Gastrocnemius medialis (tissue), 4 donors: ENCODE measurements around the gene LENEP. TPM values are rescaled to one million over a fixed set of nuclear protein-coding genes. Genes with fewer than 3 reads are reported as not detected.
A peak's percentile ranks its signal among the peaks of the same experiment; 100 is the strongest.

Experiments
- ATAC-seq, 2 donors: fragments of 150-250 bp; one replicate each; pipeline ENCODE4 v1.9.1; 2016
- DNase-seq, 2 donors: peaks; one replicate each; pipeline ENCODE4 v3.0.0-alpha.2; 2019
- H3K27ac ChIP-seq, 4 donors: fragments of 200-600 bp; sonication (generic); 1 replicate in 1 of 4; 2 replicates in 3 of 4; pipeline ENCODE4 v1.5.1; 2016 to 2018; ENCODE audit warnings: mild to moderate bottlenecking in 2 of 4, moderate library complexity in 1 of 4
- H3K27me3 ChIP-seq, 3 donors: fragments of 200-600 bp; sonication (generic) in 2 of 3; 1 replicate in 1 of 3; 2 replicates in 2 of 3; pipeline versions ENCODE4 v1.5.1 to v1.6.0; 2016 to 2019; ENCODE audit warnings: mild to moderate bottlenecking in 1 of 3, moderate library complexity in 1 of 3
- H3K36me3 ChIP-seq, 2 donors: fragments of 200-600 bp; sonication (generic) in 1 of 2; one replicate each; pipeline ENCODE4 v1.5.1; 2017 to 2018
- H3K4me1 ChIP-seq, 2 donors: fragments of 200-600 bp; sonication (generic) in 1 of 2; one replicate each; pipeline ENCODE4 v1.5.1; 2016 to 2017; ENCODE audit warnings: mild to moderate bottlenecking in 2 of 2
- H3K4me3 ChIP-seq, 4 donors: fragments of 200-600 bp; sonication (generic) in 3 of 4; 1 replicate in 1 of 4; 2 replicates in 3 of 4; pipeline ENCODE4 v1.5.1; 2016 to 2019; ENCODE audit warnings: mild to moderate bottlenecking in 2 of 4
- H3K9me3 ChIP-seq, 3 donors: fragments of 200-600 bp; sonication (generic) in 2 of 3; 1 replicate in 1 of 3; 2 replicates in 2 of 3; pipeline ENCODE4 v1.5.1; 2016 to 2019
- POLR2A ChIP-seq, 2 donors: fragments of 450-650 bp; IDR thresholded peaks; one replicate each; pipeline ENCODE4 v1.6.1; 2017; ENCODE audit warnings: antibody characterized with exemption in 2 of 2, mild to moderate bottlenecking in 2 of 2, moderate library complexity in 2 of 2
- in situ Hi-C, 4 donors: fragments of 200-750 bp; cut with MboI; loops; one replicate each; pipeline versions ENCODE4 v1.15.0 to v1.8.0; 2017; ENCODE audit warnings: low sequenced_read_pairs in 4 of 4
- intact Hi-C: fragments of 100-400 bp; cut with DNase I; formaldehyde crosslinking; loops from one replicate; pipeline ENCODE4 v1.15.1; 2023; ENCODE audit warnings: low total_unique reads
- total RNA-seq, 4 donors: library from RNA; depleted of rRNA; stranded (reverse); fragments of >200 nt; gene quantifications; one replicate each; pipeline versions ENCODE4 v1.1.0 to v1.2.3, GENCODE V29; 2016
- TF ChIP-seq, protein P1 (sequence below), 5 experiments: fragments of 450-650 bp in 3 of 5; fragments of 200-600 bp in 2 of 5; sonication (generic) in 2 of 5; IDR thresholded peaks in 4 of 5; conservative IDR thresholded peaks in 1 of 5; 1 replicate in 4 of 5; 2 replicates in 1 of 5; pipeline ENCODE4 v1.5.1; 2016 to 2019; ENCODE audit warnings: antibody characterized with exemption in 5 of 5, mild to moderate bottlenecking in 3 of 5, moderate library complexity in 3 of 5

LENEP gene
- total RNA-seq, 4 donors from 2014 or later: not detected

DNA sequence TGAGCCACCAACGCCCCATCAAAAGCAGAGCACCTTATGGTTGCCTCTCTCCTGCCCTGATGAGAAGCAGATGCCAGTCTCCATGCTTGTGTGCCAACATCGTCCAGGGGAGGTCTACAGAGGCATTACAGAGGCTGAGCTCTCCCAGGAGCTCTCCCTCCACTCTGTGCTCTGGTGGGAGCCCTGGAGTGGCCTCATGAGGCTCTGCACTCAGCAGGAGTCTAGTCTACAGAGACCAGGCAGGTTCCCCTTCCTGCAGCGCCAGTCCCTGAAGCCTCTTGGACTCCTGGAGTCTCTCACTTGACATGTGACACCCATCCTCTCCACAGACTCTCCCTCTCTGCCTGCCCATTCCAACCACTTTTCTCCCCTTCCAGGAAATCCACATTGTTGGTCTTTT lies 43.7 kb downstream of the LENEP start:
- in situ Hi-C loops: no loop called here
- ATAC-seq (no peak), DNase-seq (no peak)
- Histone ChIP-seq H3K36me3 (no peaks in the 10 kb centered on the region), H3K9me3 (no peaks in the 10 kb centered on the region), H3K27ac (no peak overlapping the region), H3K27me3 (no peaks in the 10 kb centered on the region), H3K4me3 (no peak overlapping the region), H3K4me1 (peaks cover 0 to 10% of the 10 kb centered on the region in 2 donors)
- no peak for TF ChIP-seq POLR2A (IDR thresholded peaks at IDR 0.05)
- TF ChIP-seq, protein P1, sequence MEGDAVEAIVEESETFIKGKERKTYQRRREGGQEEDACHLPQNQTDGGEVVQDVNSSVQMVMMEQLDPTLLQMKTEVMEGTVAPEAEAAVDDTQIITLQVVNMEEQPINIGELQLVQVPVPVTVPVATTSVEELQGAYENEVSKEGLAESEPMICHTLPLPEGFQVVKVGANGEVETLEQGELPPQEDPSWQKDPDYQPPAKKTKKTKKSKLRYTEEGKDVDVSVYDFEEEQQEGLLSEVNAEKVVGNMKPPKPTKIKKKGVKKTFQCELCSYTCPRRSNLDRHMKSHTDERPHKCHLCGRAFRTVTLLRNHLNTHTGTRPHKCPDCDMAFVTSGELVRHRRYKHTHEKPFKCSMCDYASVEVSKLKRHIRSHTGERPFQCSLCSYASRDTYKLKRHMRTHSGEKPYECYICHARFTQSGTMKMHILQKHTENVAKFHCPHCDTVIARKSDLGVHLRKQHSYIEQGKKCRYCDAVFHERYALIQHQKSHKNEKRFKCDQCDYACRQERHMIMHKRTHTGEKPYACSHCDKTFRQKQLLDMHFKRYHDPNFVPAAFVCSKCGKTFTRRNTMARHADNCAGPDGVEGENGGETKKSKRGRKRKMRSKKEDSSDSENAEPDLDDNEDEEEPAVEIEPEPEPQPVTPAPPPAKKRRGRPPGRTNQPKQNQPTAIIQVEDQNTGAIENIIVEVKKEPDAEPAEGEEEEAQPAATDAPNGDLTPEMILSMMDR (IDR thresholded peaks at IDR 0.05 in 4 of 5, conservative IDR thresholded peaks at IDR 0.05 in 1 of 5): no peak
- intact Hi-C loops: no loop called here

DNA sequence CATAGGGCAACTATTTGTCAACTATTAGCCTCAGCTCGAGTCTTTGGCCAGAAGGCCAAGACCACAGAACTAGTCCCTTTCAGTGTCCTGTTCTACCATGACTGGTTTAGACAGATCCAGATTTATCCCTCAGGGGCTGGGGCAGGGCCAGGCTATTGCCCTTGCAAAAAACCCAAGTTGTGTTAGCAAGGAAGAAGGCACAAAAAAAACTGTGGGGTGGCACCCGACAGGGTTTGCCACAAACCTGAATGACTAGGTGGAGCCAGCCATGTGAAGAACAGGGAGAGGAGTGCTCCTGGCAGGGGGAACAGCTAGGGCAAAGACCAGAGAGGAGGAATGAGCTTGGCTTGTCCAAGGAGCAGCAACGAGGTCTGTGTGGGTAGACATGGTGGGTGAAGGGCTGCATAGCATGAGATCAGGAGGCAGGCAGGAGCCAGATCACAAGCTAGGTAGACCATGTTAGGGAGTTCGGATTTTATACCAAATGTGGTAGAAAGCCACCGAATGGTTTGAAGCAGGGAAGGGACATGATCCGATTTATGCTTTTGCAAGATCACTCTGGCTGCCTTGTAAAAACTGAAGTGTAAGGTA lies 44.6 kb downstream of the LENEP start:
- in situ Hi-C loops (no loop called here), intact Hi-C loops (no loop called here)
- Histone ChIP-seq H3K27me3 (no peaks in the 10 kb centered on the region), H3K9me3 (no peaks in the 10 kb centered on the region), H3K4me3 (no peak overlapping the region), H3K36me3 (no peaks in the 10 kb centered on the region), H3K4me1 (peaks cover 0 to 10% of the 10 kb centered on the region in 2 donors), H3K27ac (peak overlapping the region in 1 of 4 donors; percentile 81)
- TF ChIP-seq, protein P1 (IDR thresholded peaks at IDR 0.05 in 4 of 5, conservative IDR thresholded peaks at IDR 0.05 in 1 of 5): no peak
- no peak for TF ChIP-seq POLR2A (IDR thresholded peaks at IDR 0.05)
- DNase-seq (no peak), ATAC-seq (no peak)

GRCh38 chr1:155038602-155039307 lies 45.4 kb downstream of the LENEP start:
- DNase-seq (peak in 1 of 2 donors; percentile 45), ATAC-seq (peak; percentile 63 to 92)
- in situ Hi-C loops (no loop called here), intact Hi-C loops (no loop called here)
- TF ChIP-seq, protein P1 (IDR thresholded peaks at IDR 0.05 in 4 of 5, conservative IDR thresholded peaks at IDR 0.05 in 1 of 5): no peak
- Histone ChIP-seq H3K27ac (peak overlapping the region; percentile 22 to 81 (median 48)), H3K9me3 (no peaks in the 10 kb centered on the region), H3K27me3 (no peaks in the 10 kb centered on the region), H3K4me3 (no peak overlapping the region), H3K36me3 (no peaks in the 10 kb centered on the region), H3K4me1 (peaks cover 0 to 10% of the 10 kb centered on the region in 2 donors)

- DNase-seq (no peak), ATAC-seq (no peak)
- peak overlapping the region; percentile 22 to 81 (median 48) for H3K27ac ChIP-seq
- no peaks in the 10 kb centered on the region for H3K9me3 ChIP-seq
- no peak overlapping the region for H3K4me3 ChIP-seq
- H3K4me1 ChIP-seq: peaks cover 0 to 10% of the 10 kb centered on the region in 2 donors
- intact Hi-C loops (no loop called here), in situ Hi-C loops (no loop called here)
- TF ChIP-seq, protein P1 (IDR thresholded peaks at IDR 0.05 in 4 of 5, conservative IDR thresholded peaks at IDR 0.05 in 1 of 5): no peak
- TF ChIP-seq POLR2A (IDR thresholded peaks at IDR 0.05): no peak
- H3K27me3 ChIP-seq: no peaks in the 10 kb centered on the region
- no peaks in the 10 kb centered on the region for H3K36me3 ChIP-seq
These were observed 45.9 kb downstream of the LENEP start for GRCh38 chr1:155039308-155039669.
